Uterus (tissue), 2 donors: ENCODE results near the gene HEPN1.

Source experiments
- CTCF ChIP-seq, 4 experiments: fragments of 200-600 bp in 2 of 4; fragments of 450-650 bp in 2 of 4; sonication (generic) in 2 of 4; IDR thresholded peaks; one replicate each; pipeline ENCODE4 v1.5.1; 2016 to 2019; ENCODE audit warnings: antibody characterized with exemption in 4 of 4, mild to moderate bottlenecking in 2 of 4, moderate library complexity in 1 of 4
- POLR2A ChIP-seq, 2 donors: fragments of 450-650 bp; IDR thresholded peaks; one replicate each; pipeline ENCODE4 v1.6.1; 2016; ENCODE audit warnings: antibody characterized with exemption in 2 of 2, mild to moderate bottlenecking in 1 of 2, moderate library complexity in 1 of 2

GRCh38 chr11:124937336-124937935, 18.4 kb downstream of the HEPN1 start:
- no peak for TF ChIP-seq POLR2A (IDR thresholded peaks at IDR 0.05)
- TF ChIP-seq CTCF (IDR thresholded peaks at IDR 0.05) = no peak
